ENCODE results near the gene ZRANB1.

Gene ZRANB1

DNA sequence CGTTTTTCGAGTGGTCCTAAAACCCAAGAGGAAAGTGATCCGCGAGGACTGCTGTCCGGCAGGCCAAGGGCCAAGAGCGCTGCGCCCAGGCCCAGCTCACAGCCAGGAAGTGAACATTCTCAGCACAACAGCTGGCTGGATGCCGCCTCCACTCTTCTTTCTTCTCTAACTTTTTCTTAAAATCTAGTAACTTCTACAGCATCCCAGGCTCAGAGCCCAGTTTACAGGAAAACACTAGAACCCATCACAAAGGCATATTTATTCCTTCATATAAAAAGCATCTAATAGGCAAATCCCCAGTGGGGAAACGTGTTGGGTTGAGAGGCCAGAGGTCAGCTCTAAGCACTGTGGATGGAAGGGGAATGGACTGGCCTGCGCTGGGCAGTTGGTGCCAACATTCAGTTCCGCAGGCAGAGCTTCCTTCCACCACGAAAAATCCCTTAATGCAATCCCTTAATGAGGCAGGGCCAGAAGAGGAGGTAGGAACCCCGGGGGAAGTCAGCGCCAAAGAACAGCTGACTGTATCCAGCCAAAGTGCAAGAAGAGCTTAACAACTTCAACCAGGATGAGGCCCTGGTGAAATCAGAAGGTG is 74.8 kb downstream of the ZRANB1 start:
- FAIRE-seq (no peak), DNase-seq (ENCODE audit: insufficient read length, low spot score) (no peak)
- TF ChIP-seq POLR2A (IDR thresholded peaks at IDR 0.05; ENCODE audit: low read depth, low read length) (no peak), PAX5 (IDR thresholded peaks at IDR 0.05; ENCODE audit: insufficient read depth, low read length, severe bottlenecking) (no peak), TAF1 (IDR thresholded peaks at IDR 0.05; ENCODE audit: low read depth, low read length) (no peak), SPI1 (IDR thresholded peaks at IDR 0.05; ENCODE audit: low read depth, low read length) (no peak), POLR2AphosphoS5 (IDR thresholded peaks at IDR 0.05; ENCODE audit: low read depth, low read length) (no peak), POU2F2 (IDR thresholded peaks at IDR 0.05; ENCODE audit: low read depth, low read length) (no peak)

DNA sequence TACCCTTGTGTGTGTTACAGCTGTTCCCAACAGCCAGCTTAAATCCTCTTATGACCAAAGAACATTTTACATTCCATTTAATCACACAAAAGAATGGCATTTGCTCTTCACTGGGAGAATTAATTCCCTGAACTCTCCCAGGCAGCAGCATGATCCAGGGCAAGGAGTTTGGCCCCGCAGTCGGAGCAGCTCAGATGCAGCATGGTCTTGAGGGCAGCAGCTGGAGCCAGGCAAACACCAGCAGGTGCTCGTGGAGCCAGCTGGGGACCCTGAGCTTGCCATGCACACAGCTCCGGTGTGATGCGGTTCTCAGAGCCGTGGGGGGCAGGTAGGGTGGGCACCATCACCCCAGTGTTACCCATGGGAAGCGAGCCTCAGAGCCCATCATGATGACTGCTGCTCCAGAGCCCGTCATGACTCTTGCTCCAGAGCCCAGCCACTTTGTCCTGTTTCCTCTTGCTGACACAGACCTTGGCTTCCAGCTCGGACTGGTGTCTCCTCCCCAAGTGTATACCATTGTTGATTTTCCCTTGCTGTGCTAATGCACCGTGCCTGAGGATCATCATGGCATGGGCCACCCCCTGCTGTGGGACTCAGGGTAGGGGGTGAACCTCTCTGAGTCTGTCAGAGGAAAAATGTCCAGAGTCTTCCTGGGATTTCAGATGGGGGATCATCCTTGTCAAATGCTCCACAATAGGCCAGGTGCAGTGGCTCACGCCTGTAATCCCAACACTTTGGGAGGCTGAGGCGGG is 75.8 kb downstream of the ZRANB1 start:
- no peak for FAIRE-seq
- DNase-seq (ENCODE audit: insufficient read length, low spot score) = no peak
- TF ChIP-seq SPI1 (IDR thresholded peaks at IDR 0.05; ENCODE audit: low read depth, low read length) (no peak), PAX5 (IDR thresholded peaks at IDR 0.05; ENCODE audit: insufficient read depth, low read length, severe bottlenecking) (no peak), POLR2AphosphoS5 (IDR thresholded peaks at IDR 0.05; ENCODE audit: low read depth, low read length) (no peak), POU2F2 (IDR thresholded peaks at IDR 0.05; ENCODE audit: low read depth, low read length) (no peak), POLR2A (IDR thresholded peaks at IDR 0.05; ENCODE audit: low read depth, low read length) (no peak), TAF1 (IDR thresholded peaks at IDR 0.05; ENCODE audit: low read depth, low read length) (no peak)

DNA sequence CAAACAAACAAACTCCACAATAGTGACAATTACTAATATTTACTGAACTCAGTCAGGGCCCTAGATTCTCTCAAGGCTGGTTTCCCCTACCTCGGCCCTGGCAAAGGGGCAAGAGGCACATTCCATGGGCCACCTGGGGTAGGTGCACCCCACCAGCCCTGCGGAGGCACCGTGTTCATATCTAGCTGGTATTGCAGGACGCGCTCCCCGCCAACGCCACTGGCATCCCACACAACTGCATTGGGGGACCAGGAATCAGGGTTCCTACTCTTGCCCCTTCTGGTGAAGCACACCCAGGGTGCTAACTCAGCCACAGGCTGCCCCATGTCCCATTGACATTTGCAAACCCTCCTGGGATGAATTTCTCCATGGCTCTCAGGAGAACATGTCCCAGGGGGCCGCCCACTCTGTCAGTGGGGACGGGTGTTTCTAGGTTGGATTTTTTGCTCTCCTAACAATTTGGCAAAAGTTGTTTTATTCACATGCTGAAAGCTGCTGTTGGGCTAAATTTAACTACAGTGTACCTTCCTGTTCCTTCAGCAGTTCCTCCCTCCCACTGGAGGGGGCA is 76.7 kb downstream of the ZRANB1 start:
- TF ChIP-seq POLR2AphosphoS5 (IDR thresholded peaks at IDR 0.05; ENCODE audit: low read depth, low read length) (no peak), SPI1 (IDR thresholded peaks at IDR 0.05; ENCODE audit: low read depth, low read length) (no peak), TAF1 (IDR thresholded peaks at IDR 0.05; ENCODE audit: low read depth, low read length) (no peak), PAX5 (IDR thresholded peaks at IDR 0.05; ENCODE audit: insufficient read depth, low read length, severe bottlenecking) (no peak), POLR2A (IDR thresholded peaks at IDR 0.05; ENCODE audit: low read depth, low read length) (no peak), POU2F2 (IDR thresholded peaks at IDR 0.05; ENCODE audit: low read depth, low read length) (no peak)
- FAIRE-seq (no peak), DNase-seq (ENCODE audit: insufficient read length, low spot score) (no peak)

DNA sequence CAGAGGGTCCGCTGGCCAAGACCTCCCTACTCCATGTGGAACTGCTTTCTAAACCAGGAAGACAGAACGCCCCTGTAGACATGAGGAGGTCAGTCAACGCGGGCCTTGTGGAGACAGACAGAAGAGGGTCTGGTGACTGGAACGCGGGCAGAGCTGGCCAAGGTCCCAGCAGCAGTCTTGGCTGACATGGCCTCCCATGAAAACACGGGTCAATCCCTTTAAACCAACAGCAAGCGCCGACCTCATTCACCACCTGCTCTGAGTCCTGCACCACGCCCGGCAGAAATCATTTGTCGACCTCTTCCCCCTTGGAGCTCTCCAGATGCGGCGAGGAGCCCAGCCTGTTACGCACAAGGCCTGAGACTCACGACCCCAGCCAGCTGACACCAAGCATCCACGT is 78.5 kb downstream of the ZRANB1 start:
- DNase-seq (ENCODE audit: insufficient read length, low spot score) (no peak), FAIRE-seq (no peak)
- TF ChIP-seq SPI1 (IDR thresholded peaks at IDR 0.05; ENCODE audit: low read depth, low read length) (no peak), POLR2A (IDR thresholded peaks at IDR 0.05; ENCODE audit: low read depth, low read length) (no peak), POLR2AphosphoS5 (IDR thresholded peaks at IDR 0.05; ENCODE audit: low read depth, low read length) (no peak), POU2F2 (IDR thresholded peaks at IDR 0.05; ENCODE audit: low read depth, low read length) (no peak), TAF1 (IDR thresholded peaks at IDR 0.05; ENCODE audit: low read depth, low read length) (no peak), PAX5 (IDR thresholded peaks at IDR 0.05; ENCODE audit: insufficient read depth, low read length, severe bottlenecking) (no peak)

DNA sequence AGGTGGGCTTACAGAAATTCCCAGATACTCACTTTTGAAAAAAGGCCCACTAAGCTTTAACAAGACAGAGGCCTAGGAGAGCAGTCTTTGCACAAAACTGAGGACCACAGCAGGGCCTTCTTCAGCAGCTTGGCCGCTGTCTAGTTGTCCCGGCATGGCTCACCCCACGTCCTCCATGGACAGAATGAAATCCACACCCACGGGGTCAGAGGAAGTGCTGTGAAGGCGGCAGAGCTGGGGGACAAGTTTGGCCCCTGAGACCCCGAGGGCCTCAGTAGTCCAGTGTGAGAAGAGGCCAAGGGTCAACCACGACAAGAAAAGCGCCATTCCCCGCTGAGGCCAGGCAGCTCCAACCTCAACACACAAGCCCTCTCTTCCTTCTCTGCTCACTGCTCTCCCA is 78.9 kb downstream of the ZRANB1 start:
- DNase-seq (ENCODE audit: insufficient read length, low spot score) = no peak
- FAIRE-seq = no peak

DNA sequence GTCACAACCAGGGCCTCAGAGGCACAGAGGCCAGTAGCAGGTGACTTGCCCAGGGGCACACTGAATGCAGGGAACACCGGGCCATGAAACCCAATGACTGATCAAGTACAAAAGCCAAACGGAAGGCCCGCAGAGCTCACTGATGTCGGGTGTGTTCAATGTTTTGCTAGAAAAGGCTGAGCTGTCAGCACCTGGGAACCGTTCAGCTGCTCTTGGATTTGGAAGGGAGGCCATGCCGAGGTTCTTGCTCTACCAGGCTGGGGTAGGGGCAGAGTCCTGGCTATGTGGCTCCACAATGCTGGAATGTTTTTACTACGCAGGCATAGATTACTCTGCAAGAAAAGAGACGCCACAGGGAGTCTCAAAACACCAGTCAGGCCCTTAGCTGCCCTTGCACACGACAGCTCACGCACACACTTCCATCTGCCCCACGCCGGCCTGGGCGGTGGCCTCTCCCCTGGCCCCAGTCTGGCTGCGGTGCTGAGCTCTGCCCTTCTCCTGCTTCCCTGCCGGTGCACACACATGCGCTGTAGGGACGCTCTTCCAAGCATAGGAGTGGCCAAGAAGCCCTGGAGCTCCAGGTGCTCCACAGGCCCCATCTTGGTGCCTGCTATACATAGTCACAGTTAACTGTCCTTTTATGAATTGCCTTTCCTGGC is 79.9 kb downstream of the ZRANB1 start:
- DNase-seq (ENCODE audit: insufficient read length, low spot score) = no peak
- no peak for TF ChIP-seq PAX5 (IDR thresholded peaks at IDR 0.05; ENCODE audit: insufficient read depth, low read length, severe bottlenecking)
- TF ChIP-seq TAF1 (IDR thresholded peaks at IDR 0.05; ENCODE audit: low read depth, low read length) = no peak
- no peak for TF ChIP-seq POLR2A (IDR thresholded peaks at IDR 0.05; ENCODE audit: low read depth, low read length)
- no peak for FAIRE-seq

More for the DNA sequence above, 78.9 kb downstream of the ZRANB1 start:
- TF ChIP-seq SPI1 (IDR thresholded peaks at IDR 0.05; ENCODE audit: low read depth, low read length) = no peak
- TF ChIP-seq PAX5 (IDR thresholded peaks at IDR 0.05; ENCODE audit: insufficient read depth, low read length, severe bottlenecking) = no peak

DNA sequence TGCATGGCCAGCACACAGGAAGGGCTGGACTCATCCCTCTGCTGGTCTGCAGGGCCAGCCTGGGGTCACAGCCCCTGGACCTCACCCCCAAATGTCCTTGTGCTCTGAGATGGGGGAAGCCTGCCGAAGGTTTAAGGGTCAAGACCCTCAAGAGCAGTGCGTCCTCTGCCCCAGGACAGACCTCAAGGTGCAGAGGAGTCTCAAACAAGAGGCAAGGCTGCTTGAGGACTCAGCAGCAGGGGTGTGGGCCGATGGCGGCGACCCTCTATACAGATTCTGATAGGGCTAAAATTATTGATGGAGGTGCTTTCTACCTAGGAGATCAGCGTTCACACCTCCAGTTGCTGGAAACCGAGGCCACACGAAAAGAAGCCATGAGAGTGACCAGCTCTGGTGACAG is 80.7 kb downstream of the ZRANB1 start:
- FAIRE-seq (no peak), DNase-seq (ENCODE audit: insufficient read length, low spot score) (no peak)
- TF ChIP-seq POU2F2 (IDR thresholded peaks at IDR 0.05; ENCODE audit: low read depth, low read length) (no peak), POLR2A (IDR thresholded peaks at IDR 0.05; ENCODE audit: low read depth, low read length) (no peak), TAF1 (IDR thresholded peaks at IDR 0.05; ENCODE audit: low read depth, low read length) (no peak), POLR2AphosphoS5 (IDR thresholded peaks at IDR 0.05; ENCODE audit: low read depth, low read length) (no peak), PAX5 (IDR thresholded peaks at IDR 0.05; ENCODE audit: insufficient read depth, low read length, severe bottlenecking) (no peak), SPI1 (IDR thresholded peaks at IDR 0.05; ENCODE audit: low read depth, low read length) (no peak)

DNA sequence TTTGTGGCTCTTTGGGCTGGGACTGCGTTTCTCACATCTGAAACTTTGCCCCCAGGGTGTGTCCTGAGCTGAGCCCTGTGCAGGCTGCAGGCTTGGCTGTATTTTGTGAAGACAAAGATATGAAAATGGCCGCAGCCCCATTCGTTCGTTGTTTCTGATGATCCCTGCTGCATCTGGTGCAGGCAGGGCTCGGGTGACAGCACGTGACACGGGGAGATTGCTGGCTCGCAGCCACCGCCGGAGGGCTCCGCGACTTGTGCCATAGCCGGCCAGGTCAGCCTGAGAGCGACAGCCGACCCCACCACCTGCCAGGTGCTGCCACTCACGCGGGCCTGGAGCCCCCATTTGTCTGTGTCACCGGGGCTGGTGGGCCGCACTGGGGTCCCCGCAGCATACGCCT is 81.3 kb downstream of the ZRANB1 start:
- no peak for TF ChIP-seq SPI1 (IDR thresholded peaks at IDR 0.05; ENCODE audit: low read depth, low read length)
- TF ChIP-seq PAX5 (IDR thresholded peaks at IDR 0.05; ENCODE audit: insufficient read depth, low read length, severe bottlenecking) = no peak
- TF ChIP-seq POU2F2 (IDR thresholded peaks at IDR 0.05; ENCODE audit: low read depth, low read length) = no peak
- TF ChIP-seq POLR2A (IDR thresholded peaks at IDR 0.05; ENCODE audit: low read depth, low read length) = no peak
- no peak for TF ChIP-seq TAF1 (IDR thresholded peaks at IDR 0.05; ENCODE audit: low read depth, low read length)
- TF ChIP-seq POLR2AphosphoS5 (IDR thresholded peaks at IDR 0.05; ENCODE audit: low read depth, low read length) = no peak
- FAIRE-seq (no peak), DNase-seq (ENCODE audit: insufficient read length, low spot score) (no peak)

DNA sequence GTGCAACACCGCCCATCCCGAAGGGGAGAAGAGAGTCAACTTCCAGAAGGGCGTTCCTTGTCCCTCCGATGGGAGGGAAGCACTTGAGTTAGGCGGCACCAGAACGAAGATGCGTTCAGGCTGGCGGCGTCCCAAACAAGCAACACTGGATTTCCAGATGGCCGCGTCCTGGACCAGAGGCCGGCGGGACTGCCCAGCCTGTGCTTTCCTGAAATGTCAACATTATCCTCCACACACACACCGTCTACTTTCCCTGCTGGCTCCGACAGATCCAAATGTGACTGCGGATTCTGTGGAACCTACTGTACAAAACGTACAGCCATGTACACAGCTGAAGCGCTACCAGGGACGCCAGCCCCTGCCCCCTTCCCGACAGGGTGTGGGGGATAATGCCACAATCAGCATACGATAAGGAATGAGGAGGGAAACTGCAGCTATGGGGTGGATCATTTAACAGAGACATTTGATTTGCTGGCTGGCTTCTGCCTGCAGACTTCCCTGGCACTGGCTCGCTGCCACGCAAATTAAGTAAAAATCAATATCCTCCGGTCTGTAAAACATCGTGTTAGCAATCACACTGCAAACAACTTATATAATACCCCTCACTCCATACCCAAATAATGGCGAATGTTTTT is 82.1 kb downstream of the ZRANB1 start:
- TF ChIP-seq POLR2A (IDR thresholded peaks at IDR 0.05; ENCODE audit: low read depth, low read length) = no peak
- no peak for TF ChIP-seq POLR2AphosphoS5 (IDR thresholded peaks at IDR 0.05; ENCODE audit: low read depth, low read length)
- TF ChIP-seq POU2F2 (IDR thresholded peaks at IDR 0.05; ENCODE audit: low read depth, low read length) = no peak
- TF ChIP-seq SPI1 (IDR thresholded peaks at IDR 0.05; ENCODE audit: low read depth, low read length) = no peak
- no peak for TF ChIP-seq TAF1 (IDR thresholded peaks at IDR 0.05; ENCODE audit: low read depth, low read length)
- TF ChIP-seq PAX5 (IDR thresholded peaks at IDR 0.05; ENCODE audit: insufficient read depth, low read length, severe bottlenecking) = no peak
- DNase-seq (ENCODE audit: insufficient read length, low spot score) = no peak
- FAIRE-seq = no peak
